HL-60 (cell line): Measurements from ENCODE around the gene ATP8B3.

Experiments
- CTCF ChIP-seq: IDR thresholded peaks from one replicate; pipeline ENCODE4 v1.5.1; 2011; ENCODE audit warnings: low read length, control low read depth, inconsistent platforms; ENCODE audit not compliant: insufficient read depth
- GABPA ChIP-seq: IDR thresholded peaks from 2 replicates; pipeline ENCODE4 v1.6.1; 2012; ENCODE audit warnings: low read depth
- POLR2AphosphoS5 ChIP-seq: IDR thresholded peaks from 2 replicates; pipeline ENCODE4 v1.6.1; 2012; ENCODE audit warnings: low read depth
- REST ChIP-seq: IDR thresholded peaks from 2 replicates; pipeline ENCODE4 v1.6.1; 2012; ENCODE audit warnings: low read depth; ENCODE audit not compliant: insufficient replicate concordance

GRCh38 chr19:1829958-1830357 is 17.9 kb upstream of the ATP8B3 start:
- no peak for TF ChIP-seq GABPA
- TF ChIP-seq REST, result no peak
- no peak for TF ChIP-seq CTCF
- TF ChIP-seq POLR2AphosphoS5, result no peak
